Coronary artery (tissue), 2 donors: Measurements from ENCODE around the gene ATF1.

ENCODE experiments used
- DNase-seq: peaks from one replicate; pipeline ENCODE4 v3.0.0-alpha.2; 2017; ENCODE audit warnings: low spot score
- H3K27ac ChIP-seq, 2 donors: fragments of 200-600 bp; sonication (generic); one replicate each; pipeline ENCODE4 v1.5.1; 2016 to 2019
- H3K4me3 ChIP-seq: fragments of 200-600 bp; sonication (generic); 2 replicates; pipeline ENCODE4 v1.5.1; 2016; ENCODE audit warnings: mild to moderate bottlenecking, moderate library complexity
- TF ChIP-seq, protein P1 (sequence below): fragments of 200-600 bp; sonication (generic); IDR thresholded peaks from one replicate; pipeline ENCODE4 v1.5.1; 2019; ENCODE audit warnings: antibody characterized with exemption

Gene ATF1

DNA sequence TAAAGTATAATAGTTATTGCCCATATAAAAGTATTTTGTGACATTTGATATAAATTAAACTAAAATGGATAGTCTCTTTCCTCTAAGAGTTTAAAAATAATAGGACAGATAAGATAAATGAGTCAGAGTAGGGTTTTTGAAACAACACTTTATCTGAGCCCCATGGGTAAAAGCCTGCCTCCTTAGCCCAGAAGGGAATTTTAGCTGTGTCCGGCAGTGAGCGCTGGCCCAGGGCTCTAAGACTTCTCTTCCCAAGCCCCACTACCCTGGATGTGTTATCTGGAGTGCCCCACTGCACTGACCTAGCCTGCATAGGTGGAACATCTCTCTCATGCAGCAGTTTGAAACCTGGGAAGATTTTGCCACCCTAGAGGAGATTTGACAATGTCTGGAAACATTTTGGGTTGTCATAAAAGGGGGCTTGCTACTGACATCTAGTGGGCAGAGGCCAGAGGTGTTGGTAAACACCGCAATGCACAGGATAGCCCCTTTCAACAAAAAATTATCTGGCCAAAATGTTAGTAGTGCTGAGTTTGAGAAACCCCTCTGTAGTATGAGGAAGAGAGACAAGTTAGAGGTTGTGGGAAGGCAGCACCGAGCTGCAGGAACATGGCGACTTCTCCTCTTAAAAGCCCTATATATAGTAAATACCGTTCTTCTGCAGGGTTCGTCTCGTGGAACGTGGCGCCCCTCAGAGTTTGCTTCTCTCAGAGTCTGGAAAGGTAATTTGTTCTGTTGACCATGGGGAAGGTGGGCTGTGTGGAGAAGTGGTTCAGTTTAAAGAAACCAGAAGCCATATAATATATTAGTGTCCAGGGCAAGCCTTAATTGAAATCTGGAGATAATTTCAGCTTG is 29.3 kb upstream of the ATF1 start:
- H3K27ac ChIP-seq, result no peak overlapping the region
- TF ChIP-seq, protein P1, sequence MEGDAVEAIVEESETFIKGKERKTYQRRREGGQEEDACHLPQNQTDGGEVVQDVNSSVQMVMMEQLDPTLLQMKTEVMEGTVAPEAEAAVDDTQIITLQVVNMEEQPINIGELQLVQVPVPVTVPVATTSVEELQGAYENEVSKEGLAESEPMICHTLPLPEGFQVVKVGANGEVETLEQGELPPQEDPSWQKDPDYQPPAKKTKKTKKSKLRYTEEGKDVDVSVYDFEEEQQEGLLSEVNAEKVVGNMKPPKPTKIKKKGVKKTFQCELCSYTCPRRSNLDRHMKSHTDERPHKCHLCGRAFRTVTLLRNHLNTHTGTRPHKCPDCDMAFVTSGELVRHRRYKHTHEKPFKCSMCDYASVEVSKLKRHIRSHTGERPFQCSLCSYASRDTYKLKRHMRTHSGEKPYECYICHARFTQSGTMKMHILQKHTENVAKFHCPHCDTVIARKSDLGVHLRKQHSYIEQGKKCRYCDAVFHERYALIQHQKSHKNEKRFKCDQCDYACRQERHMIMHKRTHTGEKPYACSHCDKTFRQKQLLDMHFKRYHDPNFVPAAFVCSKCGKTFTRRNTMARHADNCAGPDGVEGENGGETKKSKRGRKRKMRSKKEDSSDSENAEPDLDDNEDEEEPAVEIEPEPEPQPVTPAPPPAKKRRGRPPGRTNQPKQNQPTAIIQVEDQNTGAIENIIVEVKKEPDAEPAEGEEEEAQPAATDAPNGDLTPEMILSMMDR, result no peak
- DNase-seq, result no peak
- no peak overlapping the region for H3K4me3 ChIP-seq

DNA sequence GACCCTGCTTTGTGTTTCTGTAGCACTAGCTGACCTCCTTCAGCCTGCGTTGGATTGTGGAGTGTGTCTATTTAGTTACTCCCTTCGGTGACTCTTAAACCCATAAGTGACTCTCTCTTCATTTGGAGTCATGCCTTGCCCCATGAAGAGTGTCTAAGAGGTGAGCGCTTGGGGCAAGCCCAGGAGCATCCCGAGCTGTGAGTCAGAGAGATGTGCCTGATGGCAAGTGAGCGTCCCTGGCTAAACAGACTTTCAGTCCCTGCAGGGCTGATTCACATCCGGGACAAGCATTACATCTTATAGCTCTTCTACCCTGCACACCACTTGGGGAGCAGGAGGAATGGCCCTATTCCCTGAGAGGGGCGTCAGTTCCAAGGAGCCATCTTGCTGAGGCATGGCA is 24.3 kb upstream of the ATF1 start:
- TF ChIP-seq, protein P1, result no peak
- no peak for DNase-seq
- Histone ChIP-seq H3K27ac (no peak overlapping the region), H3K4me3 (no peak overlapping the region)

DNA sequence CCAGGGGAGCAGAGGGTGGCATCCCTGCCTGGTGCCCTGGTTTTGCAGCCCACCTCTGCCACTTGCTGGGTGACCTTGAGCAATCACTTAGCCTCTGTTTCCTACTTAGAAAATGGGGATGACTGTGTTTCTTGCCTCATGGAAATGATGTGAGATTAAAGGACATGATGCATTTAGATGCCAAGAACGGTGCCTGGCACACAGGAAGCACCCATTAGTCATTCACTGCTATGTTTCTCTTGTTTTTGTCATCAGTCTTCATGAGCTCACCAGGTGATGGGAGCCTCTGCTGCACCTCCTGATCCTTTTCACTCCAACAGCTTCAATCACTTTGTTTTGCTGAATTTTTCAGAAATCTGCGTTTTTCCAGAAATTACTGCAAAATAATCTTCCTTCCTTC is 23.6 kb upstream of the ATF1 start:
- no peak for DNase-seq
- TF ChIP-seq, protein P1, result no peak
- Histone ChIP-seq H3K27ac (no peak overlapping the region), H3K4me3 (no peak overlapping the region)

DNA sequence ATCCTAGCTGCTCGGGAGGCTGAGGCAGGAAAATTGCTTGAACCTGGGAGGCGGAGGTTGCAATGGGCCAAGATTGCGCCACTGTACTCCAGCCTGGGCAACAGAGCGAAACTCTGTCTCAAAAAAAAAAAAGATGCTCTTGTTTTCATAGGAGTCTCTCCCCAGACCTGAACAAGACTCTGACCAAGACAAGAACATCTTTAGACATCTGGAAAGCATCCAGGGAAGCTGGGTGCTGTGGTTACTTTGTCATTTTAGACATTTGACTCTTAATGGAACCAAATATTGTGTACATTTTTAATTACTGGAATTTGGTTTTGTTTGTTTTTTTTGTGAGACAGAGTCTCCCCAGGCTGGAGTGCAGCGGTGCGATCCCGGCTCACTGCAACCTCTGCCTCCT is 21.1 kb upstream of the ATF1 start:
- no peak for DNase-seq
- TF ChIP-seq, protein P1, result no peak
- H3K27ac ChIP-seq, result no peak overlapping the region
- H3K4me3 ChIP-seq, result no peak overlapping the region

DNA sequence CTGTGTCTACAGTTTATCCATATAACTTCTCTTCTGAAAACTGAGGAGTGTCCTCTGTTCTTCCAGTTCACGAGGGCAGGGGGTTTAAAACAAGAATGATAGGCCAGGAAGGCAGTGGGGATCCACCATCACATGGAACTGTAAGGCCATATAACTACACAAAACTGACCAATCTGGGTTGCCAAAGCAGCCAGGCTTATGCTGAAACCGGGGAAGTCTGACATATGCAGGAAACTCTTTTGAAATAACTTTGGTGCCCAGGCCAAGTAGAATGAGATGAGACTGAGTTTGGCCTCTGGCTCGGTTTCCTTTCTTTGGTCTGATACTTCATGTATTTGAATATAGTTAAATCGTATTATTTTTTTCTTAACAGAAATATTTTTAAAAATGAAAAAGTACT is 18.0 kb upstream of the ATF1 start:
- no peak for DNase-seq
- TF ChIP-seq, protein P1, result no peak
- no peak overlapping the region for H3K27ac ChIP-seq
- H3K4me3 ChIP-seq, result no peak overlapping the region

DNA sequence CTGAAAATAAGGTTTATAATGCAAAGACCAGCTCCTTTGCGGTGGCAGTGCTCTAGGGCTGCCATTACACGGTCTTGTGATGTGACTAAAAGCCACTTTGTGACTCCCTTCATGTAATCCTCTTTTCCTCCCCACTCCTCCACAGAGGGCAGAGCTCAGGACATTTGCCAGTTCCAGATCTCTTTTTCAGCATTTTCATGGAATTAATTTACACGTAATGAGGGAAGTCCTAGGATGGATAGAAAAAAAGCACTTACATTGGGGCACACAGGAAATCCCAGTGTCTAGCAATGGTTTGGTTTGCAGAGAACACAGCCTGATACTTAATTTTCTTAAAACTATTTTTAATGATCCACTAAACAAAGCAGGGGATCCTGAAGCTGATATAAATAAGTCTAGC is 17.5 kb upstream of the ATF1 start:
- H3K4me3 ChIP-seq, result no peak overlapping the region
- H3K27ac ChIP-seq, result no peak overlapping the region
- DNase-seq, result no peak
- TF ChIP-seq, protein P1, result no peak

DNA sequence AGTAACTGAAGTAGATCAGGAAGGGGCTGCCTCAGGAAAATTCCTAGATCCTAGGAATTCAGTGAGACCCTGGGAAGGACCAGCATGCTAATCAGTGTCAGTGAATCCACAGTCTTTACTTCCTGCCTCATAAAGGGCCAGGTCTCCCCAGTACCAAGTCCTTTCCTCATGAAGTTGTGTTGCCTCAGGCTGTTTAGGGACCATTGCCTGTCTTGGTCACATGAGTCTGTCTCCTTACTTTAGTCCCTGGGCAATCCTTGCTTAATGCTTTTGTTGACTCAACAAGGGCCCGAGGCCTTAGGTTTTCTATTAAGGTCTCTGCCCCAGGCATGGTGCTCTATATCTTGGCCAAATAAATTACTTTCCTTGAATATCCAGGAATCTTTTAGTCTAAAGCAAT is 16.1 kb upstream of the ATF1 start:
- TF ChIP-seq, protein P1, result no peak
- Histone ChIP-seq H3K27ac (no peak overlapping the region), H3K4me3 (no peak overlapping the region)
- no peak for DNase-seq
